Fibroblast of lung (primary cell): Measurements from ENCODE around the gene KLHL1. TPM values are rescaled to one million over a fixed set of nuclear protein-coding genes. Genes with fewer than 3 reads are reported as not detected.

Experiments
- DNase-seq, 2 donors: peaks; one replicate each; pipeline versions ENCODE4 v3.0.0 to v3.0.0-alpha.2; 2010; ENCODE audit warnings: low read depth in 2 of 2
- H2AFZ ChIP-seq: 2 replicates; pipeline ENCODE4 v1.5.1; 2012; ENCODE audit warnings: low read length, control low read depth, inconsistent platforms
- H3K27ac ChIP-seq: 2 replicates; pipeline ENCODE4 v1.5.1; 2011; ENCODE audit warnings: low read length, control low read depth; ENCODE audit not compliant: insufficient read depth
- H3K27me3 ChIP-seq: 2 replicates; pipeline ENCODE4 v1.5.1; 2011; ENCODE audit warnings: mild to moderate bottlenecking, low read length; ENCODE audit not compliant: control insufficient read depth, insufficient read depth
- H3K36me3 ChIP-seq: 2 replicates; pipeline ENCODE4 v1.5.1; 2011; ENCODE audit warnings: low read length; ENCODE audit not compliant: control insufficient read depth, insufficient read depth
- H3K4me1 ChIP-seq: 2 replicates; pipeline ENCODE4 v1.5.1; 2011; ENCODE audit warnings: low read length; ENCODE audit not compliant: control insufficient read depth, insufficient read depth; ENCODE audit errors: extremely low read depth
- H3K4me2 ChIP-seq: 2 replicates; pipeline ENCODE4 v1.5.1; 2011; ENCODE audit warnings: low read length, control low read depth; ENCODE audit not compliant: insufficient read depth; ENCODE audit errors: extremely low read depth
- H3K4me3 ChIP-seq, 4 experiments: fragments of 200-600 bp in 1 of 4; sonication (generic) in 1 of 4; replicated peaks in 1 of 4; 2 replicates each; pipeline ENCODE4 v1.5.1; 2011 to 2016; ENCODE audit warnings: low read length in 4 of 4, low read depth in 3 of 4, mild to moderate bottlenecking in 3 of 4, control low read depth in 2 of 4, inconsistent platforms in 1 of 4, mixed read lengths in 1 of 4; ENCODE audit not compliant: insufficient read depth in 1 of 4; ENCODE audit errors: control extremely low read depth in 1 of 4
- H3K79me2 ChIP-seq: 2 replicates; pipeline ENCODE4 v1.5.1; 2012; ENCODE audit warnings: mild to moderate bottlenecking, low read length, inconsistent platforms; ENCODE audit not compliant: control insufficient read depth, insufficient read depth
- H3K9ac ChIP-seq: 2 replicates; pipeline ENCODE4 v1.5.1; 2011; ENCODE audit warnings: mild to moderate bottlenecking, low read length, control low read depth; ENCODE audit not compliant: insufficient read depth
- H3K9me3 ChIP-seq: 2 replicates; pipeline ENCODE4 v1.5.1; 2012; ENCODE audit warnings: low read depth, low read length; ENCODE audit not compliant: control insufficient read depth, insufficient read depth
- H4K20me1 ChIP-seq: 2 replicates; pipeline ENCODE4 v1.5.1; 2011; ENCODE audit warnings: low read length; ENCODE audit not compliant: control insufficient read depth, insufficient read depth; ENCODE audit errors: extremely low read depth
- EZH2 ChIP-seq: IDR thresholded peaks from 2 replicates; pipeline ENCODE4 v1.5.1; 2012; ENCODE audit warnings: low read length, control low read depth, mild to moderate bottlenecking; ENCODE audit errors: missing control alignments
- polyA plus RNA-seq, 2 donors: library from polyadenylated mRNA; depleted of rRNA in 1 of 2; stranded (reverse) in 1 of 2; unstranded in 1 of 2; fragments of >200 nt; gene quantifications; 2 replicates each; pipeline ENCODE4 v1.2.1, GENCODE V29; 2011 to 2012; ENCODE audit warnings: missing spikeins in 1 of 2
- total RNA-seq: library from RNA; depleted of rRNA; stranded (reverse); fragments of >200 nt; gene quantifications from 2 replicates; pipeline ENCODE4 v1.2.1, GENCODE V29; 2014
- TF ChIP-seq, protein P1 (sequence below), 2 donors: IDR thresholded peaks in 1 of 2; conservative IDR thresholded peaks in 1 of 2; 1 replicate in 1 of 2; 2 replicates in 1 of 2; pipeline ENCODE4 v1.5.1; 2011 to 2012; ENCODE audit warnings: low read length in 2 of 2, control low read depth in 1 of 2, inconsistent platforms in 1 of 2, low read depth in 1 of 2, mild to moderate bottlenecking in 1 of 2

KLHL1 gene
- total and polyA plus RNA-seq, 2 donors (not counting 1 experiment from before 2014, with no cell fraction given) = not detected

DNA sequence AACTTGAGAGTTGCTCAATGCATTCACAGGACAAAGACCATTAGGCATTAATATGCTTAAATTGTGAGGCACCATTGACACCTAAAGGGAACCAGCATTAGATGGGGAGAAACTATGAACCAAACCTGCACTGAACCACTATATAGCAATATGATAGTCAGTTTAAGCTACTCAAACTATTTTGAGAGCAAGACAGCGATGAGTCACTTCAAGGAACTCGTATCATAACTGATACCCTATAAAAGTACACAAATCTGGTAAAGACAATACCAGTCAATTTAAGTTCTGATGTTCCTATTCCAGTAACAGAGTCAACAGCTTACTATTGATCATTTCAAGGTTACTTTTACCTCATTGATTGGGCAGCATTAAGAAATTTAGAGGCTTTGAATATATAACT lies 151.9 kb downstream of the KLHL1 start:
- H4K20me1 ChIP-seq = no peaks in the 10 kb centered on the region
- no peaks in the 10 kb centered on the region for H3K27me3 ChIP-seq
- no peak for TF ChIP-seq EZH2
- TF ChIP-seq, protein P1, sequence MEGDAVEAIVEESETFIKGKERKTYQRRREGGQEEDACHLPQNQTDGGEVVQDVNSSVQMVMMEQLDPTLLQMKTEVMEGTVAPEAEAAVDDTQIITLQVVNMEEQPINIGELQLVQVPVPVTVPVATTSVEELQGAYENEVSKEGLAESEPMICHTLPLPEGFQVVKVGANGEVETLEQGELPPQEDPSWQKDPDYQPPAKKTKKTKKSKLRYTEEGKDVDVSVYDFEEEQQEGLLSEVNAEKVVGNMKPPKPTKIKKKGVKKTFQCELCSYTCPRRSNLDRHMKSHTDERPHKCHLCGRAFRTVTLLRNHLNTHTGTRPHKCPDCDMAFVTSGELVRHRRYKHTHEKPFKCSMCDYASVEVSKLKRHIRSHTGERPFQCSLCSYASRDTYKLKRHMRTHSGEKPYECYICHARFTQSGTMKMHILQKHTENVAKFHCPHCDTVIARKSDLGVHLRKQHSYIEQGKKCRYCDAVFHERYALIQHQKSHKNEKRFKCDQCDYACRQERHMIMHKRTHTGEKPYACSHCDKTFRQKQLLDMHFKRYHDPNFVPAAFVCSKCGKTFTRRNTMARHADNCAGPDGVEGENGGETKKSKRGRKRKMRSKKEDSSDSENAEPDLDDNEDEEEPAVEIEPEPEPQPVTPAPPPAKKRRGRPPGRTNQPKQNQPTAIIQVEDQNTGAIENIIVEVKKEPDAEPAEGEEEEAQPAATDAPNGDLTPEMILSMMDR (conservative IDR thresholded peaks at IDR 0.05 in 1 of 2, IDR thresholded peaks at IDR 0.05 in 1 of 2; ENCODE audit: low read depth in 1 of 2, low read length in 2 of 2) = no peak
- H3K4me2 ChIP-seq = no peak overlapping the region
- no peaks in the 10 kb centered on the region for H3K36me3 ChIP-seq
- H3K9me3 ChIP-seq = no peaks in the 10 kb centered on the region
- no peak overlapping the region for H3K9ac ChIP-seq
- H3K4me3 ChIP-seq = no peak overlapping the region
- no peak overlapping the region for H3K27ac ChIP-seq
- H3K79me2 ChIP-seq = no peaks in the 10 kb centered on the region
- no peaks in the 10 kb centered on the region for H3K4me1 ChIP-seq
- H2AFZ ChIP-seq = no peak overlapping the region
- no peak for DNase-seq

DNA sequence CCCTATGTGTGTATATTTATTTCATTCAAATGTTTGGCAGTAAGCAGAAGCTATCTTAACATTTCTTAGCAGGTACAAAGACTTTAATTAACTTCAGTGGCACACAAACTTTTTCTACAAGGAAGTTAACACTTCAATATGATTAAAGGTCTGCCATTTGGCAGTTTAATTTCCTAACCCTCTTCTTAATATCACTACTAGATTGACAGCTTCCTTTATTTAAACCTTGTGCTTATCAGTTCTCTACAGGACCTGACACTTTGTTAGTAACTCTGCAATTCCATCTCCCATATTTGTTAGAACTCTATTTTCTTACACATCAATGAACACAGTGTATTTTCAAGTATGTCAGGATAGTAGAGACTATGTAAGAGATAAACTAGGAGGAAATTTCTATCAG lies 153.0 kb downstream of the KLHL1 start:
- Histone ChIP-seq H2AFZ (no peak overlapping the region), H3K9ac (no peak overlapping the region), H3K4me3 (no peak overlapping the region), H3K27me3 (no peaks in the 10 kb centered on the region), H3K79me2 (no peaks in the 10 kb centered on the region), H3K4me1 (no peaks in the 10 kb centered on the region), H3K27ac (no peak overlapping the region), H3K4me2 (no peak overlapping the region), H3K36me3 (no peaks in the 10 kb centered on the region), H3K9me3 (no peaks in the 10 kb centered on the region), H4K20me1 (no peaks in the 10 kb centered on the region)
- TF ChIP-seq, protein P1 (conservative IDR thresholded peaks at IDR 0.05 in 1 of 2, IDR thresholded peaks at IDR 0.05 in 1 of 2; ENCODE audit: low read depth in 1 of 2, low read length in 2 of 2) = no peak
- TF ChIP-seq EZH2 = no peak
- no peak for DNase-seq

DNA sequence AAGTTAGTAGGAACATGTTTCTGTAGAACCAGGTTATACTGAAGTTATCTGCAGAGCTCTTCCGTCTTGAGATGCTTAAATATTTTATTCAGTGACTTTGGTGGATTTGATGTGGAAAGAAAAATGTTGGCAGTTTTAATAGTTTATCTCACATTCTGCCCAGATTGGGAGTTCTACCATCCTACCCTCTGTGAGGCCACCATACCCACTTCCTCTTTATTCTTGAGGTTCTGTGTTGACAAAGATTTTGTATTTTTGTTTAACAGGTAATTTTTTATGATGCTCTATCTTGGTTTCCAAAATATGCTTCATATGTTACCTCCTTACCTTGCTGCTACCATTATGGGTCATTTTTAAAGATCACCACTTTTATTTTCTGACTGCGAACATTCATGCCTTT lies 156.8 kb downstream of the KLHL1 start:
- Histone ChIP-seq H3K4me1 (no peaks in the 10 kb centered on the region), H4K20me1 (no peaks in the 10 kb centered on the region), H3K79me2 (no peaks in the 10 kb centered on the region), H3K9ac (no peak overlapping the region), H3K36me3 (no peaks in the 10 kb centered on the region), H3K27ac (no peak overlapping the region), H3K4me3 (no peak overlapping the region), H2AFZ (no peak overlapping the region), H3K27me3 (no peaks in the 10 kb centered on the region), H3K9me3 (no peaks in the 10 kb centered on the region), H3K4me2 (no peak overlapping the region)
- TF ChIP-seq, protein P1 (conservative IDR thresholded peaks at IDR 0.05 in 1 of 2, IDR thresholded peaks at IDR 0.05 in 1 of 2; ENCODE audit: low read depth in 1 of 2, low read length in 2 of 2) = no peak
- no peak for TF ChIP-seq EZH2
- no peak for DNase-seq
